ENCODE data around the gene CRADD. TPM values are rescaled to one million over a fixed set of nuclear protein-coding genes. Genes with fewer than 3 reads are reported as not detected.

CRADD gene
- total and polyA plus RNA-seq, 2 donors (not counting 1 experiment from before 2014, with no cell fraction given): 5.8 to 15.1 TPM

GRCh38 chr12:93777254-93777653 lies 100.1 kb downstream of the CRADD start:
- no peak overlapping the region for H3K4me2 ChIP-seq (replicated peaks; ENCODE audit: low read depth, low read length, poor library complexity, severe bottlenecking)
- H3K36me3 ChIP-seq (replicated peaks in 1 of 2; ENCODE audit: control extremely low read depth in 1 of 2, control insufficient read depth in 1 of 2, extremely low read depth in 1 of 2, insufficient read depth in 2 of 2, low read length in 1 of 2): no peaks in the 10 kb centered on the region
- no peak overlapping the region for H3K27ac Mint-ChIP-seq
- no peak for DNase-seq
- 69% methylated on average over 2 of the region's 3 CpGs for WGBS (ENCODE audit: insufficient coverage)
- TF ChIP-seq EZH2 (IDR thresholded peaks at IDR 0.05; ENCODE audit: borderline replicate concordance, insufficient read depth, low read depth, low read length, poor library complexity, severe bottlenecking) (no peak), CTCF (IDR thresholded peaks at IDR 0.05) (no peak)
- H4K20me1 ChIP-seq (ENCODE audit: control insufficient read depth, insufficient read depth, low read length, poor library complexity, severe bottlenecking): no peaks in the 10 kb centered on the region
- H3K4me1 ChIP-seq (ENCODE audit: control insufficient read depth in 2 of 2, insufficient read depth in 2 of 2, low read length in 2 of 2): no peaks in the 10 kb centered on the region
- H3K4me3 Mint-ChIP-seq: no peak overlapping the region
- POLR2A ChIA-PET: no interaction called here
- no peaks in the 10 kb centered on the region for H3K9me3 ChIP-seq (ENCODE audit: control extremely low read depth in 1 of 3, control insufficient read depth in 2 of 3, insufficient read depth in 1 of 3, low read length in 2 of 3)
- CTCF ChIA-PET: no interaction called here
- intact Hi-C loops (cut with micrococcal nuclease): no loop called here
- H3K27me3 Mint-ChIP-seq: no peaks in the 10 kb centered on the region
- ATAC-seq (ENCODE audit: low read depth): no peak
- no peaks in the 10 kb centered on the region for H3K27me3 ChIP-seq (replicated peaks in 1 of 4; ENCODE audit: control extremely low read depth in 1 of 4, control insufficient read depth in 3 of 4, insufficient read depth in 4 of 4, low read length in 3 of 4)
- no peak overlapping the region for H3K27ac ChIP-seq (ENCODE audit: low read length in 2 of 2)
- H3K9ac ChIP-seq (ENCODE audit: low read length): no peak overlapping the region
- H3K4me3 ChIP-seq (ENCODE audit: control extremely low read depth in 1 of 5, extremely low read depth in 1 of 5, insufficient read depth in 1 of 5, low read depth in 2 of 5, low read length in 4 of 5): no peak overlapping the region
- H3K79me2 ChIP-seq (ENCODE audit: control insufficient read depth, insufficient read depth, low read length): no peaks in the 10 kb centered on the region
- peaks cover 3% of the 10 kb centered on the region for H3K9me3 Mint-ChIP-seq (ENCODE audit: insufficient read depth)
- no peak overlapping the region for H2AFZ ChIP-seq (ENCODE audit: insufficient read depth, low read depth, low read length, poor library complexity, severe bottlenecking)
- peaks cover 10% of the 10 kb centered on the region for H3K4me1 Mint-ChIP-seq

- Histone ChIP-seq H3K36me3 (replicated peaks in 1 of 2; ENCODE audit: control extremely low read depth in 1 of 2, control insufficient read depth in 1 of 2, extremely low read depth in 1 of 2, insufficient read depth in 2 of 2, low read length in 1 of 2) (no peaks in the 10 kb centered on the region), H3K27ac (ENCODE audit: low read length in 2 of 2) (no peak overlapping the region), H3K4me1 (ENCODE audit: control insufficient read depth in 2 of 2, insufficient read depth in 2 of 2, low read length in 2 of 2) (no peaks in the 10 kb centered on the region), H4K20me1 (ENCODE audit: control insufficient read depth, insufficient read depth, low read length, poor library complexity, severe bottlenecking) (no peaks in the 10 kb centered on the region), H3K27me3 (replicated peaks in 1 of 4; ENCODE audit: control extremely low read depth in 1 of 4, control insufficient read depth in 3 of 4, insufficient read depth in 4 of 4, low read length in 3 of 4) (no peaks in the 10 kb centered on the region), H3K9ac (ENCODE audit: low read length) (no peak overlapping the region), H3K4me2 (replicated peaks; ENCODE audit: low read depth, low read length, poor library complexity, severe bottlenecking) (no peak overlapping the region), H3K9me3 (ENCODE audit: control extremely low read depth in 1 of 3, control insufficient read depth in 2 of 3, insufficient read depth in 1 of 3, low read length in 2 of 3) (no peaks in the 10 kb centered on the region), H2AFZ (ENCODE audit: insufficient read depth, low read depth, low read length, poor library complexity, severe bottlenecking) (no peak overlapping the region), H3K79me2 (ENCODE audit: control insufficient read depth, insufficient read depth, low read length) (no peaks in the 10 kb centered on the region), H3K4me3 (ENCODE audit: control extremely low read depth in 1 of 5, extremely low read depth in 1 of 5, insufficient read depth in 1 of 5, low read depth in 2 of 5, low read length in 4 of 5) (no peak overlapping the region)
- CTCF ChIA-PET: interaction anchor here (0.9 kb wide), 1 partner anchor 324 kb away, joined by 3 read pairs; no protein-coding TSS in a partner anchor
- no peak overlapping the region for H3K4me3 Mint-ChIP-seq
- no peak for TF ChIP-seq CTCF (IDR thresholded peaks at IDR 0.05)
- TF ChIP-seq EZH2 (IDR thresholded peaks at IDR 0.05; ENCODE audit: borderline replicate concordance, insufficient read depth, low read depth, low read length, poor library complexity, severe bottlenecking): no peak
- no CpG with 5 or more reads among the region's 5 CpGs for WGBS (ENCODE audit: insufficient coverage)
- intact Hi-C loops (cut with micrococcal nuclease): no loop called here
- POLR2A ChIA-PET: no interaction called here
- H3K27me3 Mint-ChIP-seq: no peaks in the 10 kb centered on the region
- H3K4me1 Mint-ChIP-seq: peaks cover 7% of the 10 kb centered on the region
- peaks cover 3% of the 10 kb centered on the region for H3K9me3 Mint-ChIP-seq (ENCODE audit: insufficient read depth)
- ATAC-seq (ENCODE audit: low read depth): no peak
- DNase-seq: no peak
- no peak overlapping the region for H3K27ac Mint-ChIP-seq
These were observed 101.1 kb downstream of the CRADD start for GRCh38 chr12:93778306-93778705.
